Prostate gland (tissue), 2 donors: Measurements from ENCODE around the gene WDFY3. TPM values are rescaled to one million over a fixed set of nuclear protein-coding genes. Genes with fewer than 3 reads are reported as not detected.
"Not testable (repeated sequence)": the region's sequence is repeated elsewhere in the genome, so short reads cannot be mapped to it uniquely, and the experiment has no call there.

Source experiments
- DNase-seq: peaks from one replicate; pipeline ENCODE4 v3.0.0-alpha.2; 2019; ENCODE audit warnings: low spot score
- H3K27ac ChIP-seq, 2 donors: fragments of 200-600 bp; sonication (generic); 2 replicates each; pipeline ENCODE4 v1.5.1; 2017 to 2019
- H3K27me3 ChIP-seq: fragments of 200-600 bp; sonication (generic); replicated peaks from 2 replicates; pipeline ENCODE4 v1.5.1; 2019; ENCODE audit not compliant: insufficient read depth
- H3K36me3 ChIP-seq, 2 donors: fragments of 200-600 bp; sonication (generic); 1 replicate in 1 of 2; 2 replicates in 1 of 2; pipeline versions ENCODE4 v1.5.1 to v1.8.1; 2017 to 2019
- H3K4me1 ChIP-seq: fragments of 200-600 bp; sonication (generic); replicated peaks from 2 replicates; pipeline ENCODE4 v1.5.1; 2019
- H3K4me3 ChIP-seq, 2 donors: fragments of 200-600 bp; sonication (generic); 2 replicates each; pipeline ENCODE4 v1.5.1; 2017 to 2019
- H3K9me3 ChIP-seq: fragments of 200-600 bp; sonication (generic); 2 replicates; pipeline ENCODE4 v1.5.1; 2017
- POLR2A ChIP-seq: fragments of 450-650 bp; IDR thresholded peaks from one replicate; pipeline ENCODE4 v1.6.1; 2016; ENCODE audit warnings: antibody characterized with exemption, mild to moderate bottlenecking
- POLR2AphosphoS5 ChIP-seq: sonication (generic); formaldehyde crosslinking; IDR thresholded peaks from one replicate; pipeline ENCODE4 v1.6.1; 2017; ENCODE audit warnings: antibody characterized with exemption
- WGBS: methylation state at CpG from one replicate; pipeline ENCODE4 v1.1.5; 2018; 5-methylcytosine and 5-hydroxymethylcytosine counted together
- intact Hi-C: fragments of 100-400 bp; cut with DNase I; formaldehyde crosslinking; loops from one replicate; pipeline ENCODE4 v1.14.2; 2022
- total RNA-seq, 2 donors: library from RNA; depleted of rRNA; stranded (reverse); fragments of >200 nt; gene quantifications; one replicate each; pipeline ENCODE4 v1.1.0, GENCODE V29; 2016
- TF ChIP-seq, protein P1 (sequence below), 4 experiments: fragments of 200-600 bp in 2 of 4; fragments of 450-650 bp in 2 of 4; sonication (generic) in 2 of 4; IDR thresholded peaks; 1 replicate in 3 of 4; 2 replicates in 1 of 4; pipeline ENCODE4 v1.5.1; 2016 to 2019; ENCODE audit warnings: antibody characterized with exemption in 4 of 4, mild to moderate bottlenecking in 2 of 4, moderate library complexity in 2 of 4

The WDFY3 gene
- total RNA-seq, 2 donors from 2014 or later, result 48.1 to 110 TPM

DNA sequence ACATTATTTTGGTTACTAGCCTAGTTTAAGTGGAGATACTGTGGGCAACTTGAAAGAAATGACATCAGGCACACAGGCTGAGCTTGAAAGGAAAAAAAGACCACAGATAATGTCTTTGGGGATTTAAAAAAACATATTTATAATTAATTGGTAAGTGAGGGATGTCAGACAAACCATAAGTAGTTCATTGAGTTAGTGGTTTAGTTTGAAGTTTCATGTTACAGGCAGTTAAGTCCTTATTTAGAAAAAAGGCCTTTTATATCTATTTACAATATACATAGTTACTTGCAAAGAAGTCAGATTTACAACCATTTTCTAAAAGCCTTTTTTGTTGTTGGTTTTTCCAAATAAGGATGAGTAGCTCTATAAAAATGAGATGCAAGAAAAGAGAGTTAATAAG lies 294.3 kb downstream of the WDFY3 start:
- intact Hi-C loops, result no loop called here
- H3K27me3 ChIP-seq, result no peaks in the 10 kb centered on the region
- no peak overlapping the region for H3K27ac ChIP-seq
- no peak for DNase-seq
- no peak overlapping the region for H3K4me3 ChIP-seq
- TF ChIP-seq POLR2A (no peak), POLR2AphosphoS5 (no peak)
- TF ChIP-seq, protein P1, sequence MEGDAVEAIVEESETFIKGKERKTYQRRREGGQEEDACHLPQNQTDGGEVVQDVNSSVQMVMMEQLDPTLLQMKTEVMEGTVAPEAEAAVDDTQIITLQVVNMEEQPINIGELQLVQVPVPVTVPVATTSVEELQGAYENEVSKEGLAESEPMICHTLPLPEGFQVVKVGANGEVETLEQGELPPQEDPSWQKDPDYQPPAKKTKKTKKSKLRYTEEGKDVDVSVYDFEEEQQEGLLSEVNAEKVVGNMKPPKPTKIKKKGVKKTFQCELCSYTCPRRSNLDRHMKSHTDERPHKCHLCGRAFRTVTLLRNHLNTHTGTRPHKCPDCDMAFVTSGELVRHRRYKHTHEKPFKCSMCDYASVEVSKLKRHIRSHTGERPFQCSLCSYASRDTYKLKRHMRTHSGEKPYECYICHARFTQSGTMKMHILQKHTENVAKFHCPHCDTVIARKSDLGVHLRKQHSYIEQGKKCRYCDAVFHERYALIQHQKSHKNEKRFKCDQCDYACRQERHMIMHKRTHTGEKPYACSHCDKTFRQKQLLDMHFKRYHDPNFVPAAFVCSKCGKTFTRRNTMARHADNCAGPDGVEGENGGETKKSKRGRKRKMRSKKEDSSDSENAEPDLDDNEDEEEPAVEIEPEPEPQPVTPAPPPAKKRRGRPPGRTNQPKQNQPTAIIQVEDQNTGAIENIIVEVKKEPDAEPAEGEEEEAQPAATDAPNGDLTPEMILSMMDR (IDR thresholded peaks at IDR 0.05), result no peak
- no peaks in the 10 kb centered on the region for H3K9me3 ChIP-seq
- no peaks in the 10 kb centered on the region for H3K36me3 ChIP-seq
- H3K4me1 ChIP-seq, result no peaks in the 10 kb centered on the region

DNA sequence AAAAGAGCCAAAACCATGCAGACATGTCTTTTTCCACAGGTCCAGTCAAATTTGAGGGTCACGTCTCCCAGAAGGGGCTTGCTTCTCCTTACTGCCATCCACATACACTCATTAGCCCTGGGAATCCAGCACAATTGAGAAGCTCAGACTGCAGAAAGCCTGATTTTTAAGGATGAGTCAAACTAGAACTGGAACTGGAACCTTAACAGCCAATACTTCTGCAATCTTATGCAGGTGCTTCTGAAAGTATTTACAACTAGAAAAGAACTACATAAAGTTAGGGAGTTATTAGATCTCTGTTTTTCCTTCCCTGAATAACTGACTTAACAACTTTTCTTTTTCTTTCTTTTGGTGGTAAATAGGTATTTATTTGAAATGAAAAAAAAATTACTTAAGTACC lies 297.3 kb downstream of the WDFY3 start:
- Histone ChIP-seq H3K4me3 (no peak overlapping the region), H3K27me3 (no peaks in the 10 kb centered on the region), H3K4me1 (no peaks in the 10 kb centered on the region), H3K36me3 (no peaks in the 10 kb centered on the region), H3K9me3 (no peaks in the 10 kb centered on the region), H3K27ac (no peak overlapping the region)
- WGBS, result 83% methylated on average over 1 of the region's 1 CpG
- intact Hi-C loops, result no loop called here
- no peak for DNase-seq
- no peak for TF ChIP-seq POLR2AphosphoS5
- TF ChIP-seq, protein P1 (IDR thresholded peaks at IDR 0.05), result no peak

DNA sequence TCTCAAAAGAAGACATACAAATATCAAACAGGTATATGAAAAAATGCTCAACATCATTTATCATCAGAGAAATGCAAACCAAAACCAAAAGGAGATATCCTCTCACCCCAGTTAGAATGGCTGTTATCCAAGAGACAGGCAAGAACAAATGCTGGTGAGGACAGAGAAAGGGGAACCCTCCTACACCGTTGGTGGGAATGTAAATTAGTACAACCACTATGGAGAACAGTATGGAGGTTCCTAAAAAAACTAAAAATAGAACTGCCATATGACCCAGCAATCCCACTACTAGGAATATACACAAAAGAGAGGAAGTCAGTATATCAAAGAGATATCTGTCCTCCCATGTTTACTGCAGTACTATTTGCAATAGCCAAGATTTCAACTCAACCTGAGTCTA lies 300.1 kb downstream of the WDFY3 start:
- 86% methylated on average over 1 of the region's 1 CpG for WGBS
- H3K4me1 ChIP-seq, result no peaks in the 10 kb centered on the region
- no peak for DNase-seq
- H3K36me3 ChIP-seq, result no peaks in the 10 kb centered on the region
- intact Hi-C loops, result no loop called here
- no peak overlapping the region for H3K27ac ChIP-seq
- TF ChIP-seq POLR2A (no peak), POLR2AphosphoS5 (no peak)
- TF ChIP-seq, protein P1 (IDR thresholded peaks at IDR 0.05), result no peak
- no peaks in the 10 kb centered on the region for H3K27me3 ChIP-seq
- H3K9me3 ChIP-seq, result no peaks in the 10 kb centered on the region
- no peak overlapping the region for H3K4me3 ChIP-seq

GRCh38 chr4:84664767-84665166 lies 301.7 kb downstream of the WDFY3 start:
- not testable (repeated sequence) for H3K4me1 ChIP-seq, DNase-seq
- 96% methylated on average over 14 of the region's 19 CpGs for WGBS

GRCh38 chr4:84661191-84661939 lies 305.1 kb downstream of the WDFY3 start:
- Histone ChIP-seq H3K27me3 (no peaks in the 10 kb centered on the region), H3K27ac (no peak overlapping the region), H3K4me1 (no peaks in the 10 kb centered on the region), H3K36me3 (no peaks in the 10 kb centered on the region), H3K9me3 (no peaks in the 10 kb centered on the region), H3K4me3 (no peak overlapping the region)
- no peak for DNase-seq
- TF ChIP-seq, protein P1 (IDR thresholded peaks at IDR 0.05), result no peak
- no peak for TF ChIP-seq POLR2AphosphoS5
- TF ChIP-seq POLR2A, result no peak
- WGBS, result 77% methylated on average over 4 of the region's 4 CpGs
- intact Hi-C loops, result no loop called here

More at GRCh38 chr4:84664767-84665166, 301.7 kb downstream of the WDFY3 start:
- H3K27ac ChIP-seq, intact Hi-C loops, H3K27me3 ChIP-seq, H3K4me3 ChIP-seq, H3K9me3 ChIP-seq, H3K36me3 ChIP-seq: not testable (repeated sequence)
